Nephron progenitor cell (in vitro differentiated cells): ENCODE data around the gene TUBB2A.
"Not testable (repeated sequence)": the region's sequence is repeated elsewhere in the genome, so short reads cannot be mapped to it uniquely, and the experiment has no call there.

Experiments
- DNase-seq: peaks from one replicate; pipeline ENCODE4 v3.0.0; 2021
- H3K27ac Mint-ChIP-seq: 2 replicates; pipeline ENCODE4 v1.8.0; 2021; ENCODE audit warnings: mild to moderate bottlenecking, moderate library complexity, mixed read lengths
- H3K27me3 Mint-ChIP-seq: 2 replicates; pipeline ENCODE4 v1.8.0; 2021; ENCODE audit warnings: mild to moderate bottlenecking, low read depth, mixed read lengths; ENCODE audit not compliant: poor library complexity
- H3K36me3 Mint-ChIP-seq: 2 replicates; pipeline ENCODE4 v1.8.0; 2021; ENCODE audit warnings: low read depth, mixed read lengths
- H3K4me1 Mint-ChIP-seq: 2 replicates; pipeline ENCODE4 v1.8.0; 2021; ENCODE audit warnings: mixed read lengths
- H3K4me3 Mint-ChIP-seq: 2 replicates; pipeline ENCODE4 v1.8.0; 2021; ENCODE audit warnings: mild to moderate bottlenecking, moderate library complexity, mixed read lengths
- H3K9me3 Mint-ChIP-seq: 2 replicates; pipeline ENCODE4 v1.8.0; 2021; ENCODE audit warnings: mild to moderate bottlenecking, moderate library complexity, mixed read lengths
- TF ChIP-seq, protein P1 (sequence below): fragments of 200-600 bp; sonication (generic); IDR thresholded peaks from 2 replicates; pipeline ENCODE4 v1.5.0; 2021; ENCODE audit warnings: antibody characterized with exemption

Gene TUBB2A

DNA sequence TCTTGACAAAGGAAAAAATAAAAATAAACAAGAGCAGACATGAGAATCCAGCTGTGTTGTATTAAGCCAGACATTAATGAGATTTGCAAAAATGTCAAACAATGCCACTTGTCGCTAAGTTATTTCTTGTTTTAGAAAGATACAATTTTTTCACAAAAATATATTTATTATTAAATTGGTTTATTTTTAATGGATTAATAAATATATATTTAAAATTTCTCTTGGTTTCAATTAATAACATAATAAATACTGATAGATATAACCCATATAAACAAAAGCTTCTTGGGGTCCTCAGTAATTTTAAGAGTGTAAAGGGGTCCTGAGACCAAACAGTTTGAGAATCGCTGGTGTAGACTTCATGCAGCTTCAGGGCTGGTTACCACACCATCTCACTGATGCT lies 44.0 kb upstream of the TUBB2A start:
- TF ChIP-seq, protein P1, sequence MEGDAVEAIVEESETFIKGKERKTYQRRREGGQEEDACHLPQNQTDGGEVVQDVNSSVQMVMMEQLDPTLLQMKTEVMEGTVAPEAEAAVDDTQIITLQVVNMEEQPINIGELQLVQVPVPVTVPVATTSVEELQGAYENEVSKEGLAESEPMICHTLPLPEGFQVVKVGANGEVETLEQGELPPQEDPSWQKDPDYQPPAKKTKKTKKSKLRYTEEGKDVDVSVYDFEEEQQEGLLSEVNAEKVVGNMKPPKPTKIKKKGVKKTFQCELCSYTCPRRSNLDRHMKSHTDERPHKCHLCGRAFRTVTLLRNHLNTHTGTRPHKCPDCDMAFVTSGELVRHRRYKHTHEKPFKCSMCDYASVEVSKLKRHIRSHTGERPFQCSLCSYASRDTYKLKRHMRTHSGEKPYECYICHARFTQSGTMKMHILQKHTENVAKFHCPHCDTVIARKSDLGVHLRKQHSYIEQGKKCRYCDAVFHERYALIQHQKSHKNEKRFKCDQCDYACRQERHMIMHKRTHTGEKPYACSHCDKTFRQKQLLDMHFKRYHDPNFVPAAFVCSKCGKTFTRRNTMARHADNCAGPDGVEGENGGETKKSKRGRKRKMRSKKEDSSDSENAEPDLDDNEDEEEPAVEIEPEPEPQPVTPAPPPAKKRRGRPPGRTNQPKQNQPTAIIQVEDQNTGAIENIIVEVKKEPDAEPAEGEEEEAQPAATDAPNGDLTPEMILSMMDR = no peak
- DNase-seq = no peak
- Mint-ChIP-seq H3K4me3 (no peak overlapping the region), H3K36me3 (peaks cover 9% of the 10 kb centered on the region), H3K27me3 (peaks cover 10% of the 10 kb centered on the region), H3K27ac (no peak overlapping the region), H3K9me3 (peaks cover 47% of the 10 kb centered on the region), H3K4me1 (peaks cover 9% of the 10 kb centered on the region)

DNA sequence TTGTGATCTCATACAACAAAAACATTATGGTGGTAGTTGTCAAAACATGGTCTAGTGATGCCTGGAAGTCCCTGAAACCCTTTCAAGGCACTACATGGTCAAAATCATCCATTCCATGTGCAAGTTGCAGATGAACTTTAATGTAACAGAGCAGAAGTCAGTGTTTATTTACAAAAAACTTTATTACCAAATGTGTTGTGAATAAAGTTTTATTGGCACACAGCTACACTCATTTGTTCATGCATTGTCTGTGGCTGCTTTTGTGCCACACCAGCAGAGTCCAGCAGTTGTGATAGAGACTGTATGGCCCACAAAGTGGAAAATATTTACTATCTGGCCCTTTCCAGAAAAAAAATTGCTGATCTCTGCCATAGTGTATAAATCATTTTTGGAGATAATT lies 43.3 kb upstream of the TUBB2A start:
- H3K4me1 Mint-ChIP-seq = peaks cover 9% of the 10 kb centered on the region

DNA sequence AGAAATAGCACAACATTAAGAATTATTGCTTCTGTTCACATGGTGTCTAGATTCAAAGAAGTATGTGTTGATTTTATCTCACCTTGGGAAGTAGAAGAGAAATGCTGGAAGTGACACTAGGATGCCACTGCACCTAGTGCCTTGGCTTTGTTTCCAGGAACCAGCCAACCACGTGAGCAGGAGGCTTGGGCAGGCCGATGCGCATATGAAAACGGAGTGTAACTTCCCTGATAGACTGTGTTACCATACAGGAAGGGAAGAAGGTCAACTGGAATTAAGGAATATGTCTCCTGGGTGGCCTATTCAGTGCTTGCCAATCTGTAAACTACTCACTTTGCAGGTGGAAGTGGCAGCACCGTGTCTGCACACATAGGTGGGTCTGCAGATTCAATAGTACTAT lies 42.0 kb upstream of the TUBB2A start:
- H3K36me3 Mint-ChIP-seq = peaks cover 9% of the 10 kb centered on the region
- H3K27me3 Mint-ChIP-seq = peaks cover 10% of the 10 kb centered on the region
- peaks cover 9% of the 10 kb centered on the region for H3K4me1 Mint-ChIP-seq
- TF ChIP-seq, protein P1 = no peak
- peaks cover 35% of the 10 kb centered on the region for H3K9me3 Mint-ChIP-seq
- no peak overlapping the region for H3K4me3 Mint-ChIP-seq
- no peak overlapping the region for H3K27ac Mint-ChIP-seq
- DNase-seq = no peak

More for the DNA sequence above, 43.3 kb upstream of the TUBB2A start:
- TF ChIP-seq, protein P1 = no peak
- Mint-ChIP-seq H3K27ac (no peak overlapping the region), H3K27me3 (peaks cover 10% of the 10 kb centered on the region), H3K36me3 (peaks cover 9% of the 10 kb centered on the region), H3K9me3 (peaks cover 42% of the 10 kb centered on the region), H3K4me3 (no peak overlapping the region)
- no peak for DNase-seq

- not testable (repeated sequence) for H3K27me3 Mint-ChIP-seq, H3K36me3 Mint-ChIP-seq, H3K4me3 Mint-ChIP-seq, H3K27ac Mint-ChIP-seq, H3K4me1 Mint-ChIP-seq, DNase-seq
- peaks cover 22% of the 10 kb centered on the region for H3K9me3 Mint-ChIP-seq
Observed at GRCh38 chr6:3197734-3198133, 40.4 kb upstream of the TUBB2A start.

GRCh38 chr6:3196770-3197169 lies 39.4 kb upstream of the TUBB2A start:
- no peak overlapping the region for H3K4me3 Mint-ChIP-seq
- H3K4me1 Mint-ChIP-seq = peaks cover 13% of the 10 kb centered on the region
- no peak overlapping the region for H3K27ac Mint-ChIP-seq
- H3K9me3 Mint-ChIP-seq = peaks cover 21% of the 10 kb centered on the region
- H3K27me3 Mint-ChIP-seq = peaks cover 4% of the 10 kb centered on the region
- no peaks in the 10 kb centered on the region for H3K36me3 Mint-ChIP-seq
- no peak for DNase-seq
- TF ChIP-seq, protein P1 = no peak

DNA sequence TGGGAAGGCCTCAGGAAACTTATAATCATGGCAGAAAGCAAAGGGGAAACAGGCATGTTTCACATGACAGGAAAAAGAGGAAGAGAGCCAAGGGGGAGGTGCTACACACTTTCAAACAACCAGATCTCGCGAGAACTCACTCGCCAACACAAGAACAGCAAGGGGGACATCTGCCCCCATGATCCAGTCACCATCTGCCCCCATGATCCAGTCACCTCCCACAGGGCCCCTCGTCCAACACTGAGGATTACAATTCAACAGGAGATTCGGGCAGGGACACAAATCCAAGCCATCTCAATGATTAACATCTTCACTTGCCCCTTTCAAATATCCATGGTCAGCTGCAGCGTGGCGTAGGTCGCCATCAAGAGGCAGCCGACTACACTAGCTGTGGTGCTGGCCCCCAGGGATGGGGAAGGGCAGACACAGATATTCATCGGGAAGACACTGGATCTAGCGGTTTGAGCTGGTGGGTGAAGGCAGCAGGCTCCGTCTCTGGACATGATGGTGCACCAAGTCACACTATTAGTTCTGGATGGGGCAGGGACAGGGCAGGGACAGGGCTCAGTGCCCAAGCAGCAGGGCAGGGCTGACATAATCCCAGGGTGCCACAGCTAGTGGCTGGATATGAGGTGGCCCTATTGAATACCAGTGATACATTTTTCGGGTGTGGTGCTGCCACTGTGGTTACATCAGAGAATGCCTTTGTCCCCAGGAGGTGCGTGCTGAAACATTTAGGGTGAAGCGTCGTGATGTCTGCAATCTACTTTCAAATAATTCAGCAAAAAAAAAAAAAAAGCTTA lies 38.6 kb upstream of the TUBB2A start:
- Mint-ChIP-seq H3K36me3 (no peaks in the 10 kb centered on the region), H3K9me3 (peaks cover 21% of the 10 kb centered on the region), H3K4me3 (no peak overlapping the region), H3K4me1 (peaks cover 13% of the 10 kb centered on the region), H3K27ac (no peak overlapping the region), H3K27me3 (peaks cover 7% of the 10 kb centered on the region)
- DNase-seq = no peak
- TF ChIP-seq, protein P1 = no peak
